Testis (tissue), 2 donors: Measurements from ENCODE around the gene MLYCD.

Experiments
- CTCF ChIP-seq, 3 experiments: fragments of 450-650 bp in 2 of 3; fragments of 200-600 bp in 1 of 3; sonication (generic) in 1 of 3; IDR thresholded peaks; one replicate each; pipeline ENCODE4 v1.5.1; 2016 to 2019; ENCODE audit warnings: antibody characterized with exemption in 3 of 3, mild to moderate bottlenecking in 2 of 3, moderate library complexity in 1 of 3
- POLR2A ChIP-seq: fragments of 450-650 bp; IDR thresholded peaks from one replicate; pipeline ENCODE4 v1.6.1; 2017; ENCODE audit warnings: antibody characterized with exemption, mild to moderate bottlenecking, moderate library complexity

- TF ChIP-seq CTCF (IDR thresholded peaks at IDR 0.05) (no peak), POLR2A (no peak)
Observed at GRCh38 chr16:83933885-83934683, 35.2 kb downstream of the MLYCD start.
